HG02943 (cell line): ENCODE results near the gene KCTD20.

Experiments
- ATAC-seq: cut with Tn5 transposase; IDR thresholded peaks from one replicate; pipeline ENCODE4 v1.9.1; 2021; ENCODE audit warnings: mild to moderate bottlenecking, low read depth, moderate library complexity; ENCODE audit not compliant: unreplicated experiment

Gene KCTD20

DNA sequence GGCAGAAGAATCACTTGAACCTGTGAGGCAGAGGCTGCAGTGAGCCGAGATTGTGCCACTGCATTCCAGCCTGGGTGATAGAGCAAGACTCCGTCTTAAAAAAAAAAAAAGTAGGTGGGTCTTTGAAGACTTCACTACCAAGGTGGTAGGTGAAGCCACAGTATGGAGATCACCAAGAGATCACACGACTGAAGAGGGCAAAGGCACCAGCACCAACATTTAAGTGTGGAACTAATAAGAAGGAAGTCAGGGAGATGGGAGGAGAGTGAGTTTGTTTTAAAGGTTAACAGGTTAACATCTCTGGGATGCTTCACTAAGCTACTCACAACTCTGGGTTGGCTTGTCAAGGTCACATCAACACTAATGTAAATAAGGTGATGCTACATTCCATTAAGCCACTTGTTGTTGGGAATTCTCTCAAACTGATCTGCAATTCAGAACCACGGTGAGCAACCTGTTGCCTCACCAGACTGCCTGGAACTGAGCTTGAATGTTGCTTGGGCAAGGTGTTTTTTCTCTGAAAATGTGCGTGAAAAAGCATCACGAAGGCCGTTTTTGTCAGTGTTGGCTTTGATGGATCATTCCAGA is 48.7 kb downstream of the KCTD20 start:
- ATAC-seq: no peak

DNA sequence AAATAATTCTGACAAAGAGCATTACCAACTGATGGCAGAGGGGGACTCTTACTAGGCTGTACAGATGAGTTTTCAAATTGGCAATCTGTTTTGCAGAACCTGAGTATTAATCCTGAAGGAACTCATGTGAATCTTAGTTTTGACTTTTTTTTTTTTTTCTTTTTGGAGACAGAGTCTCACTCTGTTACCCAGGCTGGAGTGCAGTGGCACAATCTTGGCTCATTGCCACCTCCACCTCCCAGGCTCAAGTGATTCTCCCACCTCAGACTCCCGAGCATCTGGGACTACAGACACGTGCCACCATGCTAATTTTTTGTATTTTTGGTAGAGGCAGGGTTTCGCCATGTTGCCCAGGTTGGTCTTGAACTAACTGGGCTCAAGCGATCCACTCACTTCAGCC is 49.3 kb downstream of the KCTD20 start:
- ATAC-seq: no peak

DNA sequence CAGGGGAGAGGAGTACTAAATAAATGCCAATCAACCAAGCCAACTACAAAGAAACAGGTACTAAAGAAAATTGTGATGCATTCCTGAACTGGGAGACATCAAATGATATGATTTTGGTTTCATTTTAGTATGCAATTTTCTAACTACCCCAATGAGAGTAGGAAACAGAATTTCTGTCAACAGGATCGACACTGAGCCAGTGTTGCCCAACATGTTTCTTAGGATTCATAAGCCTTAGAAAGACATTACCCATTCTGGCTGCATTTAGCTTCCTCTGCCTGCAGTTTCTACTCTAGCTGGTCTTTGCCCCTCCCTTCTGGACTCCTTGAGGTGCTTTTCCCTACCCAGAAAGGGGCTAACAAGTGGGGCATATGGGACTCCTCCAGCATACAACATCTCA is 49.8 kb downstream of the KCTD20 start:
- ATAC-seq: no peak

DNA sequence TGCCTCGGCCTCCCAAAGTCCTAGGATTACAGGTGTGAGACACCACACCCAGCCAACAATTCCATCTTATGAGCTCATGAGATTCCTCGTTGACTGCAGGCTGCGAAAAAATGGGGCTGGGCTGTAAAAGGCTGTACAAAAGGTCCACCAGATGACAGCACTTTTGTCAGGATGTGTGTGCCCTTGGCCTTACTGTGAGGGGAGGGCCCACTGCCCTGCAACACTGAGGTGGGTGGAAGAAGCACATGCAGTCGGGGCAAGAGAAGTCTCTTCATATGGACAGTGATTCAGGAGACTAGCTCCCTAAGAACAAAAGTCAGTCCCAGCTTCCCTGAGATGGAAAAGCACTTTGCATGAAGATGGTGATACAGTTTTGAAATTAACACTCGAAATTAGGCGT is 50.5 kb downstream of the KCTD20 start:
- no peak for ATAC-seq

DNA sequence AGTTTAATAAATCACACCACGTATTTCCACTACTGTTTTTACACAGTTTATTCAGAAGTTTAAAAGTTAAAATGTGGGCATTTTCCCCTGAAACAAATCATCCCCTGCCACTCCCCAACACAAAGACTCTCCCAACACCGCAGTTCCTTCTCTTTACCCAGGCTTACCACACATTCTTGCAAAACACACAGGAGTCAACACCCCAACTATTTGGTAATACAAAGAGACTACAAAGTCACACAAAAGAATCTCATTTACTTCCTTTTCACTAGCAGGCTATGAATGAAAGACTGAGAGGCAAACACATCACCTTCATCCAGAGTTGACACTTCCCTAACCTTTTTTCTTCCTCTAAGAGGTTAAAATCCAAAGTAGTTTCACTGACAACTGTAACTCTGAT is 51.1 kb downstream of the KCTD20 start:
- no peak for ATAC-seq

DNA sequence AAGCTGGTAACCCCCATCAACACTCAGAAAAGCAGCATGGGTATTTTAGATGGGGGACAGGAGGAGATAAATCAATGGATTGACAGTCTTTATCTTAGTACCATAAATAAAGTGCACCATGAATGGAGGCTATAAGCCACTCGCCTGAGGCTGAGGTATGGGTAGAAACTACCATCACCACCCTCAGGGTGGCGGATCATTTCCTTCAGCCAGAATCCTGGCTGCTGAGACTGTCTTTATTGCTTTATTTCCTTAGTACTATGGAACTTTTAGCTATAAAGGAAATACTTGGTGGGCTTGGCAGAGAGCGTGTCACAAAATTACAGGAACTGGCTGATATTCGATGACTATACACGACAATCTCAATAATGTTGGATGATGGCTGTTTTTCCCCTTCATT is 52.3 kb downstream of the KCTD20 start:
- no peak for ATAC-seq

DNA sequence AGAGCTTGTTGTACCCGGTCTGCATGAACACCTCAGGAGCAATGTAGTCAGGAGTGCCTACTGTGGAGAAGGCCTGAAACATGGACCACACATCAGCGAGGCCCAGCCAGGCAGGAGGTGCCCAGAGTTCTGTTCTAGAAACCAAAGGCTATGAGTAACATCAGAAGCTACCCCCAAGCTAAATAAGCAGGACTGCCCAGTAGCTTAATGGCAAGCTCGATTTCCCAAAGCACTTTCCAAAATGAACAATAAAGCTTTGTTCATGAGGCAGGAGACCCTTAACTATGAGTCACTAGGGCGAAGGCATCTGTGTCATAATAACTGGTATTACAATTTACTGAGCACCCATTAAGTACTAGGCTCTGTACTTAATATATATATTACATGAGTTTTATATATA is 57.1 kb downstream of the KCTD20 start:
- ATAC-seq: no peak

DNA sequence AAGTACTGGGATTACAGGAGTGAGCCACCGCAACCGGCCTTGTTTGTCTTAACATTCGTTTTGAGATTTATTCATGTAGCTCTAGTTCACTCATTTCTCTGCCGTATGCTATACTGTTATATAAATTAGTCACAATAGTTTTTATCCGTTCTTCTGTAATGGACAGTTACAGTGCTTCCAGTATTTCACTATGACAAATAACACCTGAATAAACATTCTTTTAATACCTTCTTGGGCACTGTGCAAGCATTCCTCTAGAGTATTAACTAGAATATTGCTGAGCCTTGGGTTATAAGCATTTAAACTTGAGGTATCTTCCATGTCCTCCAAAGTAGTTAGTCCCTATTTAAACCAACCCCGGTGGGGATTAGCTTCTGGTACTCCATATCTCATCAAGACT is 58.9 kb downstream of the KCTD20 start:
- no peak for ATAC-seq

DNA sequence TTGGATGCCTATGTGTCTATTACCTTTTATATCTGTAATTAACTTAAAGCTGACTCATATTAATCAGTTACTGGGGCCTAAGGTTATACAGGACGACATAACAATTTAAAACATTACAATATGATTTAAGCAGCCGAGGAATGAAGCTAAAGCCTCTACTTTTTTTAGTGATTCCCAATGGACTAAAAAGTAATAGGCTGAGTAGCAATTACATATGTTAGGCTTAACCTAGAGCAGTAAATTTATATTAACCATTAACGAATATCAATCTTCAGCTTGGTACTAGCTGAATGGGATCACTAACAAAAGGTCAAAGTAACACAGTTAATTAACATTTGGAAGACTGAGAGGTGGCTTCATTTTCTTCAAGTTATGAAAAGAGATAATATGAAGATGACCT is 61.4 kb downstream of the KCTD20 start:
- no peak for ATAC-seq

DNA sequence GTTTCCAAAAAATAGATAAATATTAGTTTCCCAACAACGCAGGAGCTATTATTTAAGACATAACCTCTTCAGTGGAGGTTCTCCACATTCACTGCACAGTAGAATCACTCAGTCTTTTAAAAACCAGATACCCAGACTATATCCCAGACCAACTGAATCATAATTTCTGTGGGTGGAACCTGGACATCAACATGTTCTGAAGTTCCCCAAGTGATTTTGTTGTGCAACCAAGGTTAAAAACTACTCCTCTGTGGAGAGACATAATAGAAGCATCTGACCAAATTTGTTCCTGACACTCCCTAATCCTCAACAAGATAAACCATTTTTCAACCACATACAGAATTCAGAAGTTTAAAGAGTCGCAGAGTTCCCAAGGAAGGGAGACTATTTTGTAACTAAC is 62.2 kb downstream of the KCTD20 start:
- no peak for ATAC-seq

DNA sequence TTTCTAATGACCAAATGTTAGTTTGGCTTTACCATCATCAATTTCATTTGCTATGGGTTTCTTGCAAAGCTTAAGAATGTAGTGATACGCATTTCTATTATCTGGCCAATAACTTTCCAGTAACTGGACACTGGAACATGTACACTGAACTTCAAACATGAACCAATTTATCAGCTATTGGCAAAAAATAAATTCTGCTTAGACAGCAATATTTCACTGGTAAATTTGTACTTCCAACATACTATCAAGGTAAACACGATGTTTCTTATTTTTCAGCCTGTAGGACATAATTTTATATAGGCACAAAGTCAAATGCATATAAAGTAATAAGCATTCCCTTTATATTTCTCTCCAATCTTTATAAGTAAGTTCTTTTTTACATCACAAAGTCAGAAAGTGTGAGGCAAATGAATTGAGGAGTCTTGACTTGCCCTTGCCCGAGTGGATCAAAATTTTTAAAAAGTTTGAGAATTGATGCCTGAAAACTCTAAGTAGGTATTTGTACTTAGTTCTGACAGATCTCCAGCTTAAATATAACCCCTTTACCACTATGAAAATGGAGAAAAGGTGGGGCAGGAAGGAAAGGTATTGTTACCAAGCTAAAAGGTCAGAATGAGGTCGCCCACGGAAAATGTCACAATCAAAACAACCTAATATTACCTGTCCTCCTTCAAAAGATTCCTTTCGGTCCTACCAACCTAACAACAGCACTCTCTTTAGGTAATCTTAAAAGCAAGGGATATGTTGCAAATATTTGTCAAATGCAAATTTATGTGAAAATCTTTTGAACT is 63.1 kb downstream of the KCTD20 start:
- no peak for ATAC-seq

DNA sequence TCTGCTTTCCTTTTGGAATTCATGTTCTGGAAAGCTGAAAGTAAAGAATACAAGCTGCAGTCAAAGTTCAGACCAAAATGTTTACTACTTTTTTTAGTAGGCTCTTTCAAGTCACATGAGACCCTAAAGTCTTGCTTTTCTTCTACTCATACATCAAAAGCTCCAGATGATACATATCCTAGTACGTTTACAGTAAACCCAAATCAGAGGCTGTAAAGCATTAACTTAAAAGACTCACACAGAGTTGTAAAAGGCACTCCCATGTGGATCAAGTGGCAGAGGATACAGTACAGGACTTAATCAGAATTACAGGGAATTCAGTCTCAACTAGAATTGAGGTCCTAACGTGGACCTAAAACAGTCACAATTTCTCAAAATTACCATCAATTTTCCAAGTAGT is 63.8 kb downstream of the KCTD20 start:
- no peak for ATAC-seq

DNA sequence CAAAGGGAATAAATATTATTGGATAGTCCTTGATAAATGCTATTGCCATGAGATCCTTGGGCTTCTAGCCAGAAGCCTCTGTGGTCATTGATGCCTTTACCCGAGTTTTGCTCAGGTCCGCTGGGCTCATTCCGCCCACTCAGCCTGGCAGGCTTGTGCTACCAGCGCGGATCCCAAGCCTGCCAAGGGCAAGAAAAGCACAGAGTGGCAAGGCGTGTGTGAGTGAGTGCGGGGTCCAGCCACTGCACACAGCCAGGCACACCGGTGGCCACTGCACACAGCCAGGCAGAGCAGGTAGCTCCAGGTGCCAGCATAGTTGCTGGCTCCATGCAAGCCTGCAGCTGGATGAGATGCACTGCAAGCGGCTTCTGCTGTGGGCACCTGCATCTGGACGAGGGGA is 65.7 kb downstream of the KCTD20 start:
- no peak for ATAC-seq

DNA sequence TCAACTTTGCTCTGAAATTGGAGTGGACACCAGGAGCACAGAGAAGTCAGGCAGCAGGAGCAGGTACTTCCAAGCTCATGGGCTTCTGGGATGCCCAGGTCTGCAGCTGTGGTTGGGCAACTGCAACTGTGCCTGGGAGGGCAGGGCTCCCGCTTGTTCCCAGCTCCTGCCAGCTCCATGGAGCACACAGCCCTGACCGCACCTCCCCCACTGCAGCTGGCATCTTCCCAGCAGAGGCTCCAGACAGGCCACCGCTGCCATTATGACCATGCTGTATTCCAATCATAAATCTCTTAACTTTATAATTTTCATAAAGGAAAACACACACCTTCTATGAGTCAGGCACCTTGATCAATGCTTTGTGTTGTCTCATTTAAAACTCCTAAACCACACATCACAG is 67.6 kb downstream of the KCTD20 start:
- no peak for ATAC-seq

DNA sequence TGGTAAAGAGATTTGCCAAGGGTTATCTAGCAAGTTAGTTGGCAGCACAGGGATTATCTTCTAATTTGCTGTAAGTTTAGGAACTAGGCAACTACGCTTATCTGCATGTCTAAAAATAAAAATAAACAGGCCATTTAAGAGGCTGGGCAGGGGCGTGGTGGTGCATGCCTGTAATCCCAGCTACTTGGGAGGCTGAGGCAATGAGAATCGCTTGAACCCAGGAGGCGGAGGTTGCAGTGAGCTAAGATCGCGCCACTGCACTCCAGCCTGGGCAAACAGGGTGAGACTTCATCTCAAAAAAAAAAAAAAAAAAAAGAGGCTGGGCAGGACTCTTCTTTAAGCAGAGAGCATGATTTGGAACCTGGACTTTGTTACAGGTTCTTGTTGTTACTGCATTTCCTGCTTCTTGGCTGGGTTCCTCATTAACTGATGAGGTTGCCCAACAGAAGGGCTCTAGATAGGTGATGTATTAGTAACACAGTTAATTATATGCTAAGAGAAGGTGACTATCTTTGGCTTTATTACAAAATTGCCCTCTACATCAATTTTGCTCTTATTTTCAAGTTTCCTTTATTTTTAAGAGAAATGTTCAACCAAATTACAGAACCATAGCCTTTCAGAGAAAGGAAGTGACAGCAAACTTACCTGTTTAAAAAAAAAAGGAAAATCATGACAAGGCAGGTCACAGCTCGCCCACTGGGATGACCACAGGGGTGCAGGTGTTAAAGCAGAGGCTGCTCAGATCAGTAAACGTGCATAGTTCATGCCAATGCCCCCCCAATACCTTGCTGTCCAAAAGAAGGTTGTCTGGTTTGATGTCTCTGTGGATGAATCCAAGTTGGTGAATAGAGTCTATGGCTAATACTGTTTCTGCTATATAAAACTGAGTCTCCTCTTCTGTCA is 72.0 kb downstream of the KCTD20 start:
- ATAC-seq: no peak

DNA sequence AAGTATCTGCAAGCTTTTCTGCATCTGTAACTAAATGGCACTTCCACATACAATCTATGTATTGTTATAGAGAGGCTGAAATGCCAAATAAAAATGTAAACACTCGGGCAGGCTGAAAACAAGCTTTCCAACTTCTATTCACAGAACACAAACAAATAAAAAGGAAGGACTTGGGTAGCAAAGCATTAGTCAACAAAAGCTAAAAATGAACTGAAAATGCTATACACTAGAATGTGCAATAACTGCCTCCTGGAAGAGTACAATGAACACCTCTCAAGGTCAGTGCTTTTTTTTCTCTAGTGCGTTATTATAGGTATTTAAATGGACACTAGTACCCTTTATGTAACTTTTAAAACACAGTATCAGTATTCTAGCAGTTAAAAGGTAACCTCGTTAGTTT is 73.0 kb downstream of the KCTD20 start:
- no peak for ATAC-seq

DNA sequence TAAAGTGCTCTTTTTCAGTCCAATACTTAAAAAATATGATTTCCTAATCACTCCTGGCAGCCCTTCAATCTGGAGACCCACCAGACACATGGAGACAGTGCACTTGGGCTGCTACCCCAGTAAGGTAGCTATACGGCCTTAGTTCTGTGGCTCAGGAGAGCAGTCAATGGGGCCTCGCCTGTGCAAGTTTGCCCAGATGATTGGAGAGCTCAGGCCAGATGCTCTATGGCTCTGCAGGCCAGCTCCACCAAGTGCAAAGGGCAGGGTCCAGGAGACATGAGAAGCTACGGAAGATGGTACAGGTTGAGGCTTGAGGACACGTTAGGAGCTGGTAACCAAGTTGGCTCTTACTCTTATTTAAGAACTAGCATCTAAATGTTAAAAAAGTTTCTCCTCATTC is 73.8 kb downstream of the KCTD20 start:
- no peak for ATAC-seq

DNA sequence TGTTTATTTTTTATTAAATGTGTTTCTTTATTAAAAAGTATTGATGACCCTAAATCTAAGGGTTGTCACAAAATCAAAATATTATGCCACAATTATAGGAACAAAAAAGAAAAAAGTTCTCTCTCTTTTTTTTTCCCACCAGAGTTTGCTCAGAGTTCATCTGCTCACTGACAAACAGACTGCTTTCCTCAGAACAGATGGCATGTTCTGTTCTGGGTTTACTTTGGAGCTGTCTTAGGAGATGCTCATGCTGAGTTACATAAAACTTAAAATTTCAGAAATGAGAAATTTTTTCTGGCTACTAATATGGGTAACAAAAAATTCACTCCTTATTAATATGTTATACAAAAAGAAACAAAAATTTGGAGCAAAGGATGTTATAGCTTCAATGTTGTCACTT is 74.2 kb downstream of the KCTD20 start:
- no peak for ATAC-seq

DNA sequence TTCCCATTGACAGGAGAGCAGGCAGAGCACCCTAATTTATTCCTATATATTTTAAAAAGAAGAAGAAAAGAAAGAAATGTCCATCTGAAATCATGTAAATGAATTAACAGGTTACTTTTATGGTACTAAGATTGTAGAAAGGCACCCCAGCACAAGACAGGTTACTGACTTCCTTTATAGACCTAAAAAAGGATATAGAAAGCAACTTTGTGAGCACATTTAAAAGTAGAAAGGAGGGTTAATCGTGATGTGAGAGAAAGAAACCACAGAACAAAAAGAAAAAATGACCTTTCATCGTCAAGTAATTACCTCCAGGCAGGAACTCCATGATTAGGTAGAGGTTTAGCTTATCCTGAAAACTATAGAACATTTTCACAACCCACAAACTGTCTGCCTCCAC is 74.6 kb downstream of the KCTD20 start:
- ATAC-seq: no peak

DNA sequence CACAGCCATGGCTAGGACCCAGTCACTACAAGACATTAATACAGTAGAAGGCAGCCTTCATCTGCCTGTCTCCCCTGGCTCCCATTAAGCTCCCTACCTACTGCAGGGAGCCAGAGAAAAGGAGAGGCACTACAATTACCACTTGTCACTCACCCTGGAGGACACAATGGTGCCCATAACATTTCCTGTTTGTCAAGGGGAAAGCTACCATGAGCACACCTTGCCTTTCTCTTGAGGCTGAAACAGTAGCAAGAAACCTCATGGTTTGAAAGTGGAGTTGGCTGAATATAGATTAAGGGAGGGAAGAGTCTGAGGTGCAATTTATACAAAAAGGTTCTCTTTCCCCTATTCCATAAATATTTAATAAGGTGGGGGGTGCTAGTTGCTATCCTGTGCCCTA is 76.6 kb downstream of the KCTD20 start:
- no peak for ATAC-seq

DNA sequence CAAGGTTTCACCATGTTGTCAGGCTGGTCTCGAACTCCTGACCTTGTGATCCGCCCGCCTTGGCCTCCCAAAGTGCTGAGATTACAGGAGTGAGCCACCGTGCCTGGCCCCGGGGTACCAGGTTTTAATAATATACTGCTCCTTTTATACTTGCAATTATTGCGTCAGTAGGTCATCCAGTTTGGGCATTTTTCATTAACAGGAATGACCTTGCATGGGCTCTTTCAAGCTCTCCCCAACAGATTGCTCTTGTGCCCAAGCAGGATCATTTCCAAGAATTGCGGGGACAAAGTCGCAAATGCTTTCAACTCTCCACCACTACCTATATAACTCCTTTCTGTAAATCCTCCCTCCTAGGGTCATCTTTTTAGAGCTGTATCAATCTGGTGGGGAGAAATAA is 80.7 kb downstream of the KCTD20 start:
- ATAC-seq: no peak
